GM21529 (cell line): Measurements from ENCODE around the gene STK32A.

Source experiments
- ATAC-seq: cut with Tn5 transposase; IDR thresholded peaks from one replicate; pipeline ENCODE4 v1.9.1; 2021; ENCODE audit not compliant: unreplicated experiment

The STK32A gene

GRCh38 chr5:147248561-147248960 lies 13.7 kb downstream of the STK32A start:
- ATAC-seq: no peak

GRCh38 chr5:147259837-147260236 lies 25.0 kb downstream of the STK32A start:
- ATAC-seq: no peak

DNA sequence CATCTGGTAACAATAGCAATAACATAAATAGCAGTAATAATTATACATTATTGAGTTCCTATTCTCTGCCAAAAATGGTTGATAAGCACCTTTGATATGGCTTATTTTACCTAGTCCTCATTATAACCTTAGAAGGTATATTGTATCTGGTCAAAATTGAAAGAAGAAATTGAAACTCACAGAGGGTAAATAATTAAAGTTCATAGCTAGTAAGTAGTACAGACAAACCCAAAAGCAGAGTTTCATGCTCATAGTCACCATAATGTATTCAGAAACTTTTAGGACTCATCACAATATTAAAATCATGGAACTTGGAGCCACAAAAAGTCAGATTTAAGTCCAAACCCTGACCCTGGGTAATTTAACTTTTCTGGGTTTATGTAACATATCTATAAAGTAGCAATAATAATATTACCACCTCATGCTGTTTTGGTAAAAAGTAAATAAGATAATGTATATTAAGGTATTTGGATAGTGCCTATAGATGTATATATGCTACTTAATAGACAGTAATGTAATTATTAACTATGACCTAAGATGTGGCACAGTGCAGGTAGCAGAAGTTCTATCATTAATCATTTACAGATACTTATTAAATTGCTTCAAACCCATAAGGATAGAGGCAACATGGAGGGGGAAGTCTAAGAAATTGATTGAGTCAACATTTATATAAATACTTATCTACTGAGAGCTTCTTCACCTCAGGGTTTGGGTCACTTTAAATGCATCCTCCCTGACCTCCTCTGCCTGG lies 32.4 kb downstream of the STK32A start:
- no peak for ATAC-seq

GRCh38 chr5:147276497-147276896 lies 41.7 kb downstream of the STK32A start:
- no peak for ATAC-seq

- ATAC-seq: no peak
Observed at GRCh38 chr5:147286296-147286695, 51.5 kb downstream of the STK32A start.

- ATAC-seq: no peak
Observed at GRCh38 chr5:147287110-147287509, 52.3 kb downstream of the STK32A start.

GRCh38 chr5:147290261-147290660 lies 55.4 kb downstream of the STK32A start:
- no peak for ATAC-seq

GRCh38 chr5:147303251-147303650 lies 68.4 kb downstream of the STK32A start:
- ATAC-seq: no peak

- no peak for ATAC-seq
Observed at GRCh38 chr5:147303976-147304375, 69.2 kb downstream of the STK32A start.

DNA sequence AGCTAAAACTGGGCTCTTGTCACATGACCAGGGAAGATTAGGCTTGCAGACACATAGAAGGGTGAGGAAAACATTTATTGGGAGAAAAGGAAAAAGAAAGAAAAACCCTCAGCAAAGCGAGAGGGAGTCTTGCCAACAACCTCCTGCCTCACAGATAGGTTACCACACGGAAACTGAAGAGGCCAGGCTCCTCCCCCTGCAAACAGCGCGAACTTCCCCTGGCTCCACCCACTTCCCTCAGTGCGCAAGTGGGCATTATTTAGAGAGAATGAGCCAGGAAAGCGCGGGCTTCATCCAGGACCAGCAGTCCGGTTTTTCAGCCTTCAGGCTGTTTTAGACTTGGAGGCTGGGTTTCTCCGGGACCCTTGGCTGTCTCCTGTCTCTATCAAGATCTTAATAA lies 70.3 kb downstream of the STK32A start:
- ATAC-seq: no peak

DNA sequence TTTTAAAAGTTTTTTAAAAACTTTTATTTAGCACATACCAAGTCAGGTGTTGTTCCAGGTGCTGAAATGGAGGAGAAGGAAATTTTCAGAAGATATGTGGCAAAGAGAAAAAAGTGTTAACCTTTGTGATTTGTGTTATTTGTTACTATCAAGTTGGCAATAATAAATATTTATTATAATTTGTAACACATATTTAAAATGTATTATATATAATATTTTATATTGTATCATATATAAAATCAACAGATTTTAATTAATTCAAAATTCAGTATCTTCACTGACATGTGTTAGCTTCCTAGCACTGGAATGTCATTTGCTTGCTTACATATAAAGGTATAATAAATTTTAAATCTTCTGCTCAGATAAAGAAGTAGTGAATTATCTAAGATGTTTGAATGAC lies 71.5 kb downstream of the STK32A start:
- ATAC-seq: no peak

GRCh38 chr5:147307170-147307569 lies 72.3 kb downstream of the STK32A start:
- no peak for ATAC-seq

GRCh38 chr5:147309621-147310020 lies 74.8 kb downstream of the STK32A start:
- ATAC-seq: no peak

- no peak for ATAC-seq
Observed at GRCh38 chr5:147310059-147310704, 75.4 kb downstream of the STK32A start.

- ATAC-seq: no peak
Observed at GRCh38 chr5:147317978-147318684, 83.3 kb downstream of the STK32A start.

DNA sequence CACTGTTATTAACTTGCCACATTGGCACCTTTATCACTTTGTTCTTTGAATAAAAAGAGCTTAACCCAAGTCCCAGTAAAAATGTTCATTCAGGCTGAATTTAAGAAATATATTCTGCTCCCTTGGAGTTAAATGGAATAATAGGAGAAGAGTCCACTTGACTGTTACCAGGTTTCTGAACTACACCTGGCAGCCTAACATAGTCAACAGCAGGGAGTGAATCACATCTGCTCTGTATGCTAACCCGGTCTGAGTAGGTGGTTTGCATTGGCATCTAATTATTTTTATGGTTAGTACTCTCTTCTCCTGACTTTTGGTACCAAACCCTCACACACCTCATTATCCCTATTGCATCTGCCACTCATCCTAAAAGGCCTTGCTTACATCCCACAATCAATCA lies 86.7 kb downstream of the STK32A start:
- ATAC-seq: no peak

GRCh38 chr5:147327421-147327820 lies 92.6 kb downstream of the STK32A start:
- ATAC-seq: no peak

- ATAC-seq: no peak
Observed at GRCh38 chr5:147327905-147328304, 93.1 kb downstream of the STK32A start.

GRCh38 chr5:147332658-147333057 lies 97.8 kb downstream of the STK32A start:
- ATAC-seq: peak; percentile 42

GRCh38 chr5:147336876-147337275 lies 102.0 kb downstream of the STK32A start:
- no peak for ATAC-seq

- no peak for ATAC-seq
Observed at GRCh38 chr5:147339313-147339712, 104.5 kb downstream of the STK32A start.

DNA sequence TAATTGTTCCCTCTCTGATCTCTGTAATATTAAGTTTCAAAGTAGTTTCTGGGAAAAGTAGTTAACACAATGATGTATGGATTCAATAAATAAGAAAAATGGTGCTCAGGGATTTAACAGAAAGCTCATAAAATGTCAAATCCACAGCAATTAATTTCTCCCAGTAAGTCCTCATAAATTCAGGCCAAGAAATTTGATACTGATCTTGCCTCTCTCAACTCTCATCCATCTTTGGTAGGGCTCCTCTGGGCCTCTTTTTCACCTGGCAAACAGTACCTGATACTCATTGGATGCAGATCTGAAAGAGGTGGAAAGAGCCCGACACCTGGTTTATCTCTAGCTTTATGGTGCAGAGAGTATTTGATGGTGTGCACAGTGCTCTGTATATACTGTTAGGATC lies 106.1 kb downstream of the STK32A start:
- ATAC-seq: no peak
